H9 (cell line): ENCODE results near the gene PLXNA2. TPM values are rescaled to one million over a fixed set of nuclear protein-coding genes. Genes with fewer than 3 reads are reported as not detected.

Experiments
- DNase-seq: peaks from one replicate; pipeline ENCODE4 v3.0.0-alpha.2; 2017
- H2AFZ ChIP-seq: one replicate; pipeline ENCODE4 v1.6.1; 2013; ENCODE audit warnings: mild to moderate bottlenecking, low read length, control low read depth, moderate library complexity
- H2AK5ac ChIP-seq: 2 replicates; pipeline ENCODE4 v1.6.1; 2013; ENCODE audit warnings: low read length, control low read depth, mixed read lengths; ENCODE audit not compliant: insufficient read length
- H2BK120ac ChIP-seq: one replicate; pipeline ENCODE4 v1.6.1; 2013; ENCODE audit warnings: low read depth, mild to moderate bottlenecking, low read length, control low read depth, inconsistent platforms; ENCODE audit not compliant: poor library complexity, severe bottlenecking
- H2BK12ac ChIP-seq: 2 replicates; pipeline ENCODE4 v1.6.1; 2013; ENCODE audit warnings: low read length, control low read depth, mixed read lengths, low read depth; ENCODE audit not compliant: insufficient read length
- H2BK15ac ChIP-seq: 2 replicates; pipeline ENCODE4 v1.6.1; 2013; ENCODE audit warnings: low read depth, low read length, control low read depth
- H2BK20ac ChIP-seq: one replicate; pipeline ENCODE4 v1.6.1; 2013; ENCODE audit warnings: low read depth, mild to moderate bottlenecking, low read length, control low read depth, inconsistent platforms; ENCODE audit not compliant: poor library complexity, severe bottlenecking
- H2BK5ac ChIP-seq: 2 replicates; pipeline ENCODE4 v1.6.1; 2013; ENCODE audit warnings: low read length, control low read depth, mixed read lengths; ENCODE audit not compliant: insufficient read length
- H3K14ac ChIP-seq: 2 replicates; pipeline ENCODE4 v1.6.1; 2013; ENCODE audit warnings: low read length, control low read depth; ENCODE audit not compliant: insufficient read depth
- H3K18ac ChIP-seq: 2 replicates; pipeline ENCODE4 v1.6.1; 2013; ENCODE audit warnings: low read depth, mild to moderate bottlenecking, mixed read lengths, low read length, control low read depth; ENCODE audit not compliant: insufficient read length
- H3K23ac ChIP-seq: 2 replicates; pipeline ENCODE4 v1.6.1; 2013; ENCODE audit warnings: low read length, control low read depth, mixed read lengths, low read depth; ENCODE audit not compliant: insufficient read length
- H3K23me2 ChIP-seq: 2 replicates; pipeline ENCODE4 v1.6.1; 2013; ENCODE audit warnings: low read depth, mild to moderate bottlenecking, mixed read lengths, low read length, control low read depth; ENCODE audit not compliant: insufficient read length, poor library complexity, severe bottlenecking
- H3K27ac ChIP-seq: 2 replicates; pipeline ENCODE4 v1.5.1; 2013; ENCODE audit warnings: low read length, control low read depth, mixed read lengths, low read depth; ENCODE audit not compliant: insufficient read length
- H3K27me3 ChIP-seq: 2 replicates; pipeline ENCODE4 v1.6.1; 2013; ENCODE audit warnings: low read length, control low read depth, inconsistent platforms; ENCODE audit not compliant: insufficient read depth
- H3K4ac ChIP-seq: 2 replicates; pipeline ENCODE4 v1.6.1; 2013; ENCODE audit warnings: low read depth, mild to moderate bottlenecking, control low read depth, inconsistent platforms, low read length, moderate library complexity
- H3K4me1 ChIP-seq: 2 replicates; pipeline ENCODE4 v1.6.1; 2013; ENCODE audit warnings: low read length, control low read depth, inconsistent platforms; ENCODE audit not compliant: insufficient read depth
- H3K4me2 ChIP-seq: 2 replicates; pipeline ENCODE4 v1.6.1; 2013; ENCODE audit warnings: low read length, control low read depth, mixed read lengths; ENCODE audit not compliant: insufficient read length, insufficient read depth
- H3K56ac ChIP-seq: 2 replicates; pipeline ENCODE4 v1.6.1; 2013; ENCODE audit warnings: low read depth, mild to moderate bottlenecking, mixed read lengths, low read length, control low read depth; ENCODE audit not compliant: insufficient read length
- H3K79me1 ChIP-seq: 2 replicates; pipeline ENCODE4 v1.6.1; 2013; ENCODE audit warnings: low read depth, mild to moderate bottlenecking, moderate library complexity, low read length, control low read depth, inconsistent platforms; ENCODE audit not compliant: insufficient read depth, poor library complexity, severe bottlenecking
- H3K79me2 ChIP-seq: 2 replicates; pipeline ENCODE4 v1.6.1; 2013; ENCODE audit warnings: low read length, control low read depth, inconsistent platforms; ENCODE audit not compliant: insufficient read depth
- H3K9ac ChIP-seq: 2 replicates; pipeline ENCODE4 v1.6.1; 2013; ENCODE audit warnings: low read length, control low read depth, mixed read lengths; ENCODE audit not compliant: insufficient read length; ENCODE audit errors: extremely low read depth
- H3K9me3 ChIP-seq: one replicate; pipeline ENCODE4 v1.6.1; 2013; ENCODE audit warnings: low read depth, low read length, inconsistent platforms; ENCODE audit not compliant: control insufficient read depth
- H3T11ph ChIP-seq: one replicate; pipeline ENCODE4 v1.6.1; 2013; ENCODE audit warnings: mild to moderate bottlenecking, low read length, control low read depth, inconsistent platforms
- H4K20me1 ChIP-seq: one replicate; pipeline ENCODE4 v1.6.1; 2013; ENCODE audit not compliant: control insufficient read depth, insufficient read length, insufficient read depth
- H4K5ac ChIP-seq: 2 replicates; pipeline ENCODE4 v1.6.1; 2013; ENCODE audit warnings: low read depth, mild to moderate bottlenecking, mixed read lengths, low read length, control low read depth; ENCODE audit not compliant: insufficient read length
- H4K8ac ChIP-seq: replicated peaks from 2 replicates; pipeline ENCODE4 v1.6.1; 2013; ENCODE audit warnings: low read length, control low read depth, mixed read lengths, low read depth; ENCODE audit not compliant: insufficient read length
- H4K91ac ChIP-seq: 2 replicates; pipeline ENCODE4 v1.6.1; 2013; ENCODE audit warnings: low read depth, mild to moderate bottlenecking, moderate library complexity, mixed read lengths, low read length, control low read depth; ENCODE audit not compliant: insufficient read length
- H3K27ac Mint-ChIP-seq, 3 experiments: 2 replicates in 2 of 3; 3 replicates in 1 of 3; pipeline ENCODE4 v1.8.0; 2020 to 2021; ENCODE audit warnings: mixed read lengths in 3 of 3, mild to moderate bottlenecking in 1 of 3, moderate library complexity in 1 of 3
- H3K27me3 Mint-ChIP-seq: 2 replicates; pipeline ENCODE4 v1.8.0; 2021; ENCODE audit warnings: low read depth, mild to moderate bottlenecking, moderate library complexity, mixed read lengths
- H3K36me3 Mint-ChIP-seq, 3 experiments: 2 replicates in 2 of 3; 3 replicates in 1 of 3; pipeline ENCODE4 v1.8.0; 2020 to 2021; ENCODE audit warnings: low read depth in 3 of 3, mixed read lengths in 3 of 3; ENCODE audit not compliant: insufficient read depth in 1 of 3
- H3K4me1 Mint-ChIP-seq, 2 experiments: 2 replicates each; pipeline ENCODE4 v1.8.0; 2020; ENCODE audit warnings: mixed read lengths in 2 of 2
- H3K4me3 Mint-ChIP-seq, 2 experiments: 2 replicates in 1 of 2; 3 replicates in 1 of 2; pipeline ENCODE4 v1.8.0; 2020 to 2021; ENCODE audit warnings: mild to moderate bottlenecking in 2 of 2, mixed read lengths in 2 of 2, moderate library complexity in 1 of 2
- H3K9me3 Mint-ChIP-seq, 2 experiments: 2 replicates in 1 of 2; 3 replicates in 1 of 2; pipeline ENCODE4 v1.8.0; 2020; ENCODE audit warnings: mild to moderate bottlenecking in 2 of 2, mixed read lengths in 2 of 2, moderate library complexity in 1 of 2
- CTCF ChIP-seq: fragments of 200-600 bp; sonication (generic); conservative IDR thresholded peaks from 3 replicates; pipeline ENCODE4 v1.8.0; 2021; ENCODE audit warnings: antibody characterized with exemption, mild to moderate bottlenecking
- WGBS: extraction: QIAGEN DNeasy Blood & Tissue Kit; methylation state at CpG from one replicate; pipeline ENCODE4 v1.1.7; 2013; ENCODE audit warnings: missing lambda C conversion rate, low lambda C conversion rate, mixed read lengths; ENCODE audit not compliant: insufficient read length; ENCODE audit errors: extremely low coverage; 5-methylcytosine and 5-hydroxymethylcytosine counted together
- total RNA-seq: library from RNA; stranded (reverse); gene quantifications from 2 replicates; pipeline ENCODE4 v1.2.1, GENCODE V29; 2021

Gene PLXNA2
- total RNA-seq, 1 experiment from 2014 or later, result 0.57 TPM

- no peaks in the 10 kb centered on the region for H4K20me1 ChIP-seq
- no peaks in the 10 kb centered on the region; the same call in 1 of the 2 replicates for H3K27me3 Mint-ChIP-seq
- peaks cover 30 to 36% of the 10 kb centered on the region in 2 experiments for H3K4me1 Mint-ChIP-seq
- no peak overlapping the region for H3K27ac ChIP-seq
- H2AK5ac ChIP-seq, result no peak overlapping the region
- no peak overlapping the region for H3K9ac ChIP-seq
- no peaks in the 10 kb centered on the region for H3K23me2 ChIP-seq
- no peak for DNase-seq
- no peak overlapping the region for H2BK20ac ChIP-seq
- no peaks in the 10 kb centered on the region for H3K79me2 ChIP-seq
- no peak overlapping the region for H4K91ac ChIP-seq
- H3K27me3 ChIP-seq, result no peaks in the 10 kb centered on the region
- H3K23ac ChIP-seq, result no peak overlapping the region
- no peak overlapping the region for H3K4ac ChIP-seq
- no peak overlapping the region for H3K14ac ChIP-seq
- no peak overlapping the region for H3K56ac ChIP-seq
- no peak for TF ChIP-seq CTCF
- no peak overlapping the region for H2BK15ac ChIP-seq
- H2AFZ ChIP-seq, result no peak overlapping the region
- no peak overlapping the region for H2BK12ac ChIP-seq
- H3K27ac Mint-ChIP-seq, result no peak overlapping the region
- WGBS, result no CpG with 5 or more reads among the region's 6 CpGs
- H3K79me1 ChIP-seq, result no peaks in the 10 kb centered on the region
- H3K4me2 ChIP-seq, result no peak overlapping the region
- H3K9me3 Mint-ChIP-seq, result no peaks in the 10 kb centered on the region
- H2BK5ac ChIP-seq, result no peak overlapping the region
- no peak overlapping the region for H3K4me3 Mint-ChIP-seq
- no peak overlapping the region for H4K8ac ChIP-seq
- H3T11ph ChIP-seq, result no peak overlapping the region
- H4K5ac ChIP-seq, result no peak overlapping the region
- no peak overlapping the region for H2BK120ac ChIP-seq
- no peak overlapping the region for H3K18ac ChIP-seq
- H3K4me1 ChIP-seq, result no peaks in the 10 kb centered on the region; the same call in 1 of the 2 replicates
- no peaks in the 10 kb centered on the region for H3K9me3 ChIP-seq
- no peaks in the 10 kb centered on the region for H3K36me3 Mint-ChIP-seq
Measured at GRCh38 chr1:208172423-208173145, 71.6 kb downstream of the PLXNA2 start.
